HCT116 (cell line): Measurements from ENCODE around the gene FSCN2. TPM values are rescaled to one million over a fixed set of nuclear protein-coding genes. Genes with fewer than 3 reads are reported as not detected.

Experiments used
- ATAC-seq: fragments of 200-7000 bp; cut with Tn5 transposase; 2 replicates; pipeline ENCODE4 v1.9.1; 2020; ENCODE audit warnings: mild to moderate bottlenecking, moderate library complexity
- BruUV-seq: library from RNA; stranded (reverse); fragments of 400-500 nt; replicated peaks from 2 replicates; lab custom pipeline; 2021; lab: Mats Ljungman, UMichigan
- CTCF ChIA-PET: fragments of 300-600 bp; sonication (Branson Sonifier 250); formaldehyde crosslinking; loops from one replicate; lab custom pipeline; 2021; ENCODE audit warnings: antibody characterized with exemption; lab: Charles Lee
- POLR2A ChIA-PET: fragments of 300-600, 350-600 bp; sonication (Branson Sonifier 250); formaldehyde crosslinking; loops from one replicate; lab custom pipeline; 2021; ENCODE audit warnings: antibody characterized with exemption; lab: Charles Lee
- RAD21 ChIA-PET, 2 experiments: fragments of 300-600 bp; sonication (Branson Sonifier 250); formaldehyde crosslinking; loops; one replicate each; lab custom pipeline; 2023; ENCODE audit warnings: low total read pairs in 2 of 2; ENCODE audit not compliant: uncharacterized antibody in 2 of 2, unreplicated experiment in 2 of 2, low non-redundant PET in 1 of 2; lab: Charles Lee
- DNase-seq: peaks from one replicate; pipeline ENCODE4 v3.0.0-alpha.2; 2010; ENCODE audit warnings: low read depth, low spot score
- H2AFZ ChIP-seq: fragments of 200-600 bp; shearing (Covaris generic), sonication (generic); 2 replicates; pipeline ENCODE4 v1.6.1; 2017; ENCODE audit warnings: low read depth, mixed run types, mixed read lengths, antibody characterized with exemption, low read length; ENCODE audit not compliant: poor library complexity, severe bottlenecking
- H3K27ac ChIP-seq: 2 replicates; pipeline ENCODE4 v1.5.1; 2012; ENCODE audit warnings: low read depth, low read length
- H3K27me3 ChIP-seq: fragments of 200-600 bp; sonication (generic); 2 replicates; pipeline ENCODE4 v1.6.1; 2016; ENCODE audit warnings: mixed run types, low read length, mixed read lengths; ENCODE audit not compliant: insufficient read depth
- H3K36me3 ChIP-seq, 2 experiments: fragments of 200-500 bp in 1 of 2; fragments of 200-600 bp in 1 of 2; sonication (Bioruptor generic) in 1 of 2; sonication (generic) in 1 of 2; 2 replicates each; pipeline versions ENCODE4 v1.5.1 to v1.6.1; 2014 to 2016; ENCODE audit warnings: low read length in 2 of 2, inconsistent platforms in 1 of 2, mixed read lengths in 1 of 2, mixed run types in 1 of 2; ENCODE audit not compliant: insufficient read depth in 2 of 2, control insufficient read depth in 1 of 2
- H3K4me1 ChIP-seq, 2 experiments: fragments of 200-600 bp in 1 of 2; sonication (generic) in 1 of 2; 2 replicates each; pipeline versions ENCODE4 v1.5.1 to v1.6.1; 2012 to 2017; ENCODE audit warnings: low read length in 2 of 2, inconsistent platforms in 1 of 2, mild to moderate bottlenecking in 1 of 2, mixed read lengths in 1 of 2, mixed run types in 1 of 2, moderate library complexity in 1 of 2; ENCODE audit not compliant: insufficient read depth in 2 of 2, control insufficient read depth in 1 of 2
- H3K4me2 ChIP-seq: fragments of 200-600 bp; sonication (generic); 2 replicates; pipeline ENCODE4 v1.6.1; 2017; ENCODE audit warnings: mixed run types, low read length, mixed read lengths
- H3K4me3 ChIP-seq, 2 experiments: fragments of 200-600 bp in 1 of 2; sonication (generic) in 1 of 2; replicated peaks in 1 of 2; 2 replicates each; pipeline ENCODE4 v1.5.1; 2011 to 2016; ENCODE audit warnings: low read length in 2 of 2, control low read depth in 1 of 2, low read depth in 1 of 2, mild to moderate bottlenecking in 1 of 2, mixed read lengths in 1 of 2, mixed run types in 1 of 2
- H3K79me2 ChIP-seq: fragments of 200-600 bp; sonication (generic); 2 replicates; pipeline ENCODE4 v1.6.1; 2017; ENCODE audit warnings: mild to moderate bottlenecking, mixed run types, low read length, moderate library complexity, mixed read lengths; ENCODE audit not compliant: insufficient read depth
- H3K9ac ChIP-seq: fragments of 200-600 bp; sonication (generic); 2 replicates; pipeline ENCODE4 v1.6.1; 2016; ENCODE audit warnings: low read length, mixed read lengths
- H3K9me2 ChIP-seq: fragments of 200-600 bp; sonication (generic), shearing (Covaris generic); 2 replicates; pipeline ENCODE4 v1.6.1; 2017; ENCODE audit warnings: mixed run types, mild to moderate bottlenecking, moderate library complexity; ENCODE audit not compliant: insufficient read depth
- H3K9me3 ChIP-seq, 2 experiments: fragments of 200-500 bp in 1 of 2; fragments of 200-600 bp in 1 of 2; sonication (Bioruptor generic) in 1 of 2; sonication (generic) in 1 of 2; 2 replicates each; pipeline ENCODE4 v1.6.1; 2014 to 2017; ENCODE audit warnings: low read length in 2 of 2, mixed read lengths in 2 of 2, inconsistent platforms in 1 of 2, low read depth in 1 of 2, mild to moderate bottlenecking in 1 of 2, mixed run types in 1 of 2, moderate library complexity in 1 of 2; ENCODE audit not compliant: control insufficient read depth in 1 of 2, insufficient read depth in 1 of 2
- H4K20me1 ChIP-seq: fragments of 200-600 bp; sonication (generic), shearing (Covaris generic); 2 replicates; pipeline ENCODE4 v1.6.1; 2017; ENCODE audit warnings: mixed run types, mild to moderate bottlenecking, moderate library complexity; ENCODE audit not compliant: insufficient read depth
- ATF3 ChIP-seq: IDR thresholded peaks from 2 replicates; pipeline ENCODE4 v1.6.1; 2012
- CEBPB ChIP-seq: IDR thresholded peaks from 2 replicates; pipeline ENCODE4 v1.6.1; 2012; ENCODE audit warnings: low read depth
- ELF1 ChIP-seq: IDR thresholded peaks from 2 replicates; pipeline ENCODE4 v1.6.1; 2012; ENCODE audit warnings: low read depth, borderline replicate concordance
- EZH2 ChIP-seq: fragments of 200-600 bp; sonication (generic); IDR thresholded peaks from 2 replicates; pipeline ENCODE4 v1.6.1; 2017; ENCODE audit warnings: antibody characterized with exemption, mixed run types
- EZH2phosphoT487 ChIP-seq: fragments of 200-600 bp; IDR thresholded peaks from 2 replicates; pipeline ENCODE4 v1.6.1; 2018; ENCODE audit warnings: antibody characterized with exemption, borderline replicate concordance
- POLR2AphosphoS5 ChIP-seq: IDR thresholded peaks from 2 replicates; pipeline ENCODE4 v1.6.1; 2011; ENCODE audit warnings: mild to moderate bottlenecking, low read depth, low read length, moderate library complexity
- RAD21 ChIP-seq: IDR thresholded peaks from 2 replicates; pipeline ENCODE4 v1.6.1; 2012; ENCODE audit warnings: low read depth, mild to moderate bottlenecking
- SIN3A ChIP-seq: IDR thresholded peaks from 2 replicates; pipeline ENCODE4 v1.6.1; 2012; ENCODE audit warnings: low read depth
- SP1 ChIP-seq: IDR thresholded peaks from 2 replicates; pipeline ENCODE4 v1.6.1; 2012; ENCODE audit warnings: low read depth
- SRF ChIP-seq: IDR thresholded peaks from 2 replicates; pipeline ENCODE4 v1.6.1; 2012; ENCODE audit warnings: low read depth
- TCF7L2 ChIP-seq: IDR thresholded peaks from 2 replicates; pipeline ENCODE4 v1.7.0; 2011; ENCODE audit warnings: borderline replicate concordance, inconsistent platforms; ENCODE audit not compliant: insufficient read depth, insufficient read length; ENCODE audit errors: extremely low read depth
- YY1 ChIP-seq: IDR thresholded peaks from 2 replicates; pipeline ENCODE4 v1.6.1; 2011; ENCODE audit warnings: low read length, low read depth, moderate library complexity, mild to moderate bottlenecking; ENCODE audit not compliant: insufficient replicate concordance; ENCODE audit errors: extremely low read depth
- ZFX ChIP-seq: fragments of 450-650 bp; IDR thresholded peaks from 2 replicates; pipeline ENCODE4 v1.6.1; 2017
- intact Hi-C: fragments of 100-400 bp; cut with micrococcal nuclease; formaldehyde crosslinking; loops from 2 replicates; pipeline ENCODE4 v1.10.0; 2022
- total RNA-seq: library from RNA; stranded (reverse); gene quantifications from one replicate; pipeline ENCODE4 v1.2.1, GENCODE V29; 2021; ENCODE audit not compliant: unreplicated experiment
- TF ChIP-seq, protein P1 (sequence below), 3 experiments: fragments of 200-600 bp in 1 of 3; sonication (generic) in 1 of 3; IDR thresholded peaks in 2 of 3; conservative IDR thresholded peaks in 1 of 3; 2 replicates each; pipeline ENCODE4 v1.5.1; 2012 to 2017; ENCODE audit warnings: low read depth in 2 of 3, low read length in 2 of 3, antibody characterized with exemption in 1 of 3, borderline replicate concordance in 1 of 3, control low read depth in 1 of 3, mild to moderate bottlenecking in 1 of 3, mixed read lengths in 1 of 3, mixed run types in 1 of 3, moderate library complexity in 1 of 3; ENCODE audit not compliant: insufficient read depth in 1 of 3

The FSCN2 gene
- total RNA-seq, 1 experiment from 2014 or later, result 10.1 TPM

DNA sequence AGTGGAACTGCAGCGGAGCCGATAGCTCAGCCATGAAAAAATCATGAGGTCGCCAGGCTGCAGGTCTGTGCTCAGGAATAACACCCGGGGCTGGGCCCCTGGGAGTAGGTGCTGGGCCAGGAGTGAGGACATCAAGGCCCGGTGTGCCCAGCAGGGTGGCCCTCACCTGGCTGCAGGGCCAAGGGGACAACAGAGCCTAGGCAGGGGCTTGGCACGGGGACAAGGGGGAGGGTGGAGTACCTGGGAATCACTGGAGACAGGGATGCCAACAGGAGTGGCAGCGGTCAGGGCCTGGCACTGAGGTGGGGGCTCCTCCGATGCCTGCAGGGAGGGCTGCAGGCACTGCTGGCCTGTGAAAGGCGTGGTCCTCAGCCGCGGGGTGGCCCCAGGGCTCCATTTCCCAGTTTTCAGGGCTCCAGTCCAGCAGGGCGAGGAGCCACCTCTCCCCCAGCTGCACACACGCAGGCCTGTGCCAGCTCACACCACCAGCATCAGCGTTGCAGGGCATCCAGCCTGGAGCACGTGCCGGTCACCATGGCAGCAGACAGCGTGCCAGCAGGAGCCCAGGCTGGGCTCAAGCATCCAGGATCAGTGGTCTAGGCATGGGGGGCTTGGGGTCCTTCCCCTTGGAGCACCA lies 4.7 kb upstream of the FSCN2 start:
- POLR2A ChIA-PET, result no interaction called here
- DNase-seq, result no peak

More for the DNA sequence above, 4.7 kb upstream of the FSCN2 start:
- Histone ChIP-seq H3K9me3 (no peaks in the 10 kb centered on the region), H3K4me2 (no peak overlapping the region), H3K4me3 (no peak overlapping the region), H3K36me3 (no peaks in the 10 kb centered on the region), H3K9ac (no peak overlapping the region), H3K27me3 (no peaks in the 10 kb centered on the region), H3K4me1 (peaks cover 27 to 55% of the 10 kb centered on the region in 2 experiments), H4K20me1 (no peaks in the 10 kb centered on the region), H3K79me2 (no peaks in the 10 kb centered on the region), H3K9me2 (no peaks in the 10 kb centered on the region), H3K27ac (no peak overlapping the region; the same call in 1 of the 2 replicates), H2AFZ (no peak overlapping the region)
- no TSS peak for BruUV-seq
- intact Hi-C loops, result no loop called here
- RAD21 ChIA-PET, result no interaction called here
- ATAC-seq, result no peak
- CTCF ChIA-PET, result interaction anchor here (0.8 kb wide), 1 partner anchor 39 kb away, joined by 3 read pairs; no protein-coding TSS in a partner anchor
- TF ChIP-seq EZH2 (no peak), CEBPB (no peak), YY1 (no peak), RAD21 (no peak), ZFX (no peak), SRF (no peak), TCF7L2 (no peak), EZH2phosphoT487 (no peak), POLR2AphosphoS5 (no peak), ATF3 (no peak), SIN3A (no peak), SP1 (no peak), ELF1 (no peak)
- TF ChIP-seq, protein P1, sequence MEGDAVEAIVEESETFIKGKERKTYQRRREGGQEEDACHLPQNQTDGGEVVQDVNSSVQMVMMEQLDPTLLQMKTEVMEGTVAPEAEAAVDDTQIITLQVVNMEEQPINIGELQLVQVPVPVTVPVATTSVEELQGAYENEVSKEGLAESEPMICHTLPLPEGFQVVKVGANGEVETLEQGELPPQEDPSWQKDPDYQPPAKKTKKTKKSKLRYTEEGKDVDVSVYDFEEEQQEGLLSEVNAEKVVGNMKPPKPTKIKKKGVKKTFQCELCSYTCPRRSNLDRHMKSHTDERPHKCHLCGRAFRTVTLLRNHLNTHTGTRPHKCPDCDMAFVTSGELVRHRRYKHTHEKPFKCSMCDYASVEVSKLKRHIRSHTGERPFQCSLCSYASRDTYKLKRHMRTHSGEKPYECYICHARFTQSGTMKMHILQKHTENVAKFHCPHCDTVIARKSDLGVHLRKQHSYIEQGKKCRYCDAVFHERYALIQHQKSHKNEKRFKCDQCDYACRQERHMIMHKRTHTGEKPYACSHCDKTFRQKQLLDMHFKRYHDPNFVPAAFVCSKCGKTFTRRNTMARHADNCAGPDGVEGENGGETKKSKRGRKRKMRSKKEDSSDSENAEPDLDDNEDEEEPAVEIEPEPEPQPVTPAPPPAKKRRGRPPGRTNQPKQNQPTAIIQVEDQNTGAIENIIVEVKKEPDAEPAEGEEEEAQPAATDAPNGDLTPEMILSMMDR (IDR thresholded peaks at IDR 0.05 in 2 of 3, conservative IDR thresholded peaks at IDR 0.05 in 1 of 3; ENCODE audit: borderline replicate concordance in 1 of 3, insufficient read depth in 1 of 3, low read depth in 2 of 3, low read length in 2 of 3), result no peak
